Measurements from ENCODE around the gene STX3. TPM values are rescaled to one million over a fixed set of nuclear protein-coding genes. Genes with fewer than 3 reads are reported as not detected.

STX3 gene
- total and polyA plus RNA-seq, 2 of the 13 experiments (the other 11 are each of a cell fraction or from before 2014, with no cell fraction given), result 16.5 to 24.0 TPM

- TF ChIP-seq CBX5 (CRISPR knock-in tag; IDR thresholded peaks at IDR 0.05; ENCODE audit: borderline replicate concordance), result peak; percentile 97; the same call in 1 of the 2 replicates
- peak; percentile 28 for TF ChIP-seq HNRNPK (IDR thresholded peaks at IDR 0.05; ENCODE audit: low read depth, low read length, poor library complexity, severe bottlenecking)
- TF ChIP-seq JUNB (CRISPR knock-in tag; IDR thresholded peaks at IDR 0.05; ENCODE audit: borderline replicate concordance), result no peak
- TF ChIP-seq, protein P1, sequence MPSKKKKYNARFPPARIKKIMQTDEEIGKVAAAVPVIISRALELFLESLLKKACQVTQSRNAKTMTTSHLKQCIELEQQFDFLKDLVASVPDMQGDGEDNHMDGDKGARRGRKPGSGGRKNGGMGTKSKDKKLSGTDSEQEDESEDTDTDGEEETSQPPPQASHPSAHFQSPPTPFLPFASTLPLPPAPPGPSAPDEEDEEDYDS (CRISPR knock-in tag; IDR thresholded peaks at IDR 0.05), result peak; percentile 40; the same call in 1 of the 2 replicates
- TF ChIP-seq, protein P2, sequence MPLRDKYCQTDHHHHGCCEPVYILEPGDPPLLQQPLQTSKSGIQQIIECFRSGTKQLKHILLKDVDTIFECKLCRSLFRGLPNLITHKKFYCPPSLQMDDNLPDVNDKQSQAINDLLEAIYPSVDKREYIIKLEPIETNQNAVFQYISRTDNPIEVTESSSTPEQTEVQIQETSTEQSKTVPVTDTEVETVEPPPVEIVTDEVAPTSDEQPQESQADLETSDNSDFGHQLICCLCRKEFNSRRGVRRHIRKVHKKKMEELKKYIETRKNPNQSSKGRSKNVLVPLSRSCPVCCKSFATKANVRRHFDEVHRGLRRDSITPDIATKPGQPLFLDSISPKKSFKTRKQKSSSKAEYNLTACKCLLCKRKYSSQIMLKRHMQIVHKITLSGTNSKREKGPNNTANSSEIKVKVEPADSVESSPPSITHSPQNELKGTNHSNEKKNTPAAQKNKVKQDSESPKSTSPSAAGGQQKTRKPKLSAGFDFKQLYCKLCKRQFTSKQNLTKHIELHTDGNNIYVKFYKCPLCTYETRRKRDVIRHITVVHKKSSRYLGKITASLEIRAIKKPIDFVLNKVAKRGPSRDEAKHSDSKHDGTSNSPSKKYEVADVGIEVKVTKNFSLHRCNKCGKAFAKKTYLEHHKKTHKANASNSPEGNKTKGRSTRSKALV (CRISPR knock-in tag; IDR thresholded peaks at IDR 0.05), result 0 out of 2 replicates have a peak, but pooled peaks have one; percentile 36
- TF ChIP-seq KDM6A (CRISPR knock-in tag; IDR thresholded peaks at IDR 0.05; ENCODE audit: low read depth), result no peak
- TF ChIP-seq FOXK1 (CRISPR knock-in tag; IDR thresholded peaks at IDR 0.05; ENCODE audit: borderline replicate concordance, low read depth), result peak; percentile 94; the same call in 1 of the 2 replicates
- TF ChIP-seq ZNF674 (CRISPR knock-in tag; IDR thresholded peaks at IDR 0.05; ENCODE audit: low read depth), result no peak
- TF ChIP-seq CHD4 (IDR thresholded peaks at IDR 0.05; ENCODE audit: borderline replicate concordance, low read length), result no peak
- no peak for TF ChIP-seq ZNF225 (CRISPR knock-in tag; IDR thresholded peaks at IDR 0.05)
- TF ChIP-seq ZNF768 (CRISPR knock-in tag; IDR thresholded peaks at IDR 0.05), result peak; percentile 74
- TF ChIP-seq HMG20B (CRISPR knock-in tag; conservative IDR thresholded peaks at IDR 0.05), result peak; percentile 33; the same call in 1 of the 2 replicates
- TF ChIP-seq SP1 (IDR thresholded peaks at IDR 0.05), result no peak
- TF ChIP-seq SP1 (CRISPR knock-in tag; IDR thresholded peaks at IDR 0.05), result peak; percentile 78; the same call in 1 of the 2 replicates
- TF ChIP-seq, protein P3, sequence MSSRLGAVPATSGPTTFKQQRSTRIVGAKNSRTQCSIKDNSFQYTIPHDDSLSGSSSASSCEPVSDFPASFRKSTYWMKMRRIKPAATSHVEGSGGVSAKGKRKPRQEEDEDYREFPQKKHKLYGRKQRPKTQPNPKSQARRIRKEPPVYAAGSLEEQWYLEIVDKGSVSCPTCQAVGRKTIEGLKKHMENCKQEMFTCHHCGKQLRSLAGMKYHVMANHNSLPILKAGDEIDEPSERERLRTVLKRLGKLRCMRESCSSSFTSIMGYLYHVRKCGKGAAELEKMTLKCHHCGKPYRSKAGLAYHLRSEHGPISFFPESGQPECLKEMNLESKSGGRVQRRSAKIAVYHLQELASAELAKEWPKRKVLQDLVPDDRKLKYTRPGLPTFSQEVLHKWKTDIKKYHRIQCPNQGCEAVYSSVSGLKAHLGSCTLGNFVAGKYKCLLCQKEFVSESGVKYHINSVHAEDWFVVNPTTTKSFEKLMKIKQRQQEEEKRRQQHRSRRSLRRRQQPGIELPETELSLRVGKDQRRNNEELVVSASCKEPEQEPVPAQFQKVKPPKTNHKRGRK (CRISPR knock-in tag; IDR thresholded peaks at IDR 0.05), result no peak
- TF ChIP-seq ZNF136 (CRISPR knock-in tag; IDR thresholded peaks at IDR 0.05; ENCODE audit: low read depth), result peak; percentile 87; the same call in 1 of the 2 replicates
- peak; percentile 85; the same call in 1 of the 2 replicates for TF ChIP-seq KLF11 (CRISPR knock-in tag; IDR thresholded peaks at IDR 0.05)
- no peak for TF ChIP-seq MEIS1 (CRISPR knock-in tag; IDR thresholded peaks at IDR 0.05; ENCODE audit: borderline replicate concordance)
- peak; percentile 74; the same call in 1 of the 2 replicates for TF ChIP-seq RFXAP (CRISPR knock-in tag; IDR thresholded peaks at IDR 0.05; ENCODE audit: borderline replicate concordance)
- TF ChIP-seq REXO4 (CRISPR knock-in tag; IDR thresholded peaks at IDR 0.05; ENCODE audit: borderline replicate concordance), result 0 out of 2 replicates have a peak, but pooled peaks have one; percentile 14
- TF ChIP-seq TARDBP (CRISPR knock-in tag; IDR thresholded peaks at IDR 0.05), result no peak; the same call in 1 of the 2 replicates
- TF ChIP-seq, protein P4, sequence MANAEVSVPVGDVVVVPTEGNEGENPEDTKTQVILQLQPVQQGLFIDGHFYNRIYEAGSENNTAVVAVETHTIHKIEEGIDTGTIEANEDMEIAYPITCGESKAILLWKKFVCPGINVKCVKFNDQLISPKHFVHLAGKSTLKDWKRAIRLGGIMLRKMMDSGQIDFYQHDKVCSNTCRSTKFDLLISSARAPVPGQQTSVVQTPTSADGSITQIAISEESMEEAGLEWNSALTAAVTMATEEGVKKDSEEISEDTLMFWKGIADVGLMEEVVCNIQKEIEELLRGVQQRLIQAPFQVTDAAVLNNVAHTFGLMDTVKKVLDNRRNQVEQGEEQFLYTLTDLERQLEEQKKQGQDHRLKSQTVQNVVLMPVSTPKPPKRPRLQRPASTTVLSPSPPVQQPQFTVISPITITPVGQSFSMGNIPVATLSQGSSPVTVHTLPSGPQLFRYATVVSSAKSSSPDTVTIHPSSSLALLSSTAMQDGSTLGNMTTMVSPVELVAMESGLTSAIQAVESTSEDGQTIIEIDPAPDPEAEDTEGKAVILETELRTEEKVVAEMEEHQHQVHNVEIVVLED (CRISPR knock-in tag; IDR thresholded peaks at IDR 0.05; ENCODE audit: borderline replicate concordance), result peak; percentile 77
- no peak for TF ChIP-seq RORA (CRISPR knock-in tag; IDR thresholded peaks at IDR 0.05)
- no peak for TF ChIP-seq ZNF562 (CRISPR knock-in tag; IDR thresholded peaks at IDR 0.05; ENCODE audit: borderline replicate concordance)
- no peak for TF ChIP-seq RARA (CRISPR knock-in tag; IDR thresholded peaks at IDR 0.05)
- peak; percentile 95 for TF ChIP-seq THAP11 (CRISPR knock-in tag; IDR thresholded peaks at IDR 0.05)
These were observed 55.2 kb downstream of the STX3 start, which contains the start of gene MRPL16 (continued) for GRCh38 chr11:59810189-59810910.
